Natural killer cell treated with Interleukin-12 subunit alpha and Interleukin-12 subunit beta and Interleukin-15 and Interleukin-18, amount 100 ng/mL, for 72 hours (primary cell): ENCODE measurements around the gene HMCN2. TPM values are rescaled to one million over a fixed set of nuclear protein-coding genes. Genes with fewer than 3 reads are reported as not detected.

Experiments
- ATAC-seq, 2 donors: fragments of 150-1000 bp; cut with Tn5 transposase in 1 of 2; sonication (Bioruptor Pico), chemical (Tn5 transposase) in 1 of 2; 2 replicates each; pipeline ENCODE4 v1.10.0; 2021
- DNase-seq: peaks from one replicate; pipeline ENCODE4 v3.0.0; 2022; ENCODE audit warnings: low spot score
- H3K27ac Mint-ChIP-seq, 2 donors: 1 replicate in 1 of 2; 2 replicates in 1 of 2; pipeline ENCODE4 v1.8.0; 2022; ENCODE audit warnings: mixed read lengths in 2 of 2, mild to moderate bottlenecking in 1 of 2, moderate library complexity in 1 of 2
- H3K27me3 Mint-ChIP-seq, 2 donors: 1 replicate in 1 of 2; 2 replicates in 1 of 2; pipeline ENCODE4 v1.8.0; 2022; ENCODE audit warnings: mixed read lengths in 2 of 2
- H3K36me3 Mint-ChIP-seq: one replicate; pipeline ENCODE4 v1.8.0; 2022; ENCODE audit warnings: mixed read lengths
- H3K4me1 Mint-ChIP-seq, 2 donors: 1 replicate in 1 of 2; 2 replicates in 1 of 2; pipeline ENCODE4 v1.8.0; 2022; ENCODE audit warnings: low read depth in 2 of 2, mixed read lengths in 2 of 2, mild to moderate bottlenecking in 1 of 2
- H3K4me3 Mint-ChIP-seq: one replicate; pipeline ENCODE4 v1.8.0; 2022; ENCODE audit warnings: mixed read lengths
- H3K9me3 Mint-ChIP-seq: 2 replicates; pipeline ENCODE4 v1.8.0; 2022; ENCODE audit warnings: mixed read lengths
- total RNA-seq, 2 donors: library from RNA; stranded (reverse); gene quantifications; one replicate each; pipeline ENCODE4 v1.2.3, GENCODE V29; 2022

The HMCN2 gene
- total RNA-seq, 2 donors from 2014 or later, result not detected

GRCh38 chr9:130352586-130353285, 87.2 kb downstream of the HMCN2 start:
- Mint-ChIP-seq H3K4me3 (no peak overlapping the region), H3K4me1 (no peaks in the 10 kb centered on the region), H3K27me3 (no peaks in the 10 kb centered on the region), H3K36me3 (no peaks in the 10 kb centered on the region), H3K27ac (no peak overlapping the region), H3K9me3 (no peaks in the 10 kb centered on the region)
- ATAC-seq (no peak), DNase-seq (no peak)

GRCh38 chr9:130354378-130354777, 88.8 kb downstream of the HMCN2 start:
- Mint-ChIP-seq H3K27ac (no peak overlapping the region), H3K9me3 (no peaks in the 10 kb centered on the region), H3K36me3 (no peaks in the 10 kb centered on the region), H3K27me3 (no peaks in the 10 kb centered on the region), H3K4me1 (peaks cover 0 to 2% of the 10 kb centered on the region in 2 donors), H3K4me3 (no peak overlapping the region)
- no peak for DNase-seq
- ATAC-seq, result no peak

- ATAC-seq (peak in 1 of 2 donors; percentile 14), DNase-seq (no peak)
- no peaks in the 10 kb centered on the region for H3K27me3 Mint-ChIP-seq
- no peaks in the 10 kb centered on the region for H3K9me3 Mint-ChIP-seq
- no peak overlapping the region for H3K27ac Mint-ChIP-seq
- H3K4me1 Mint-ChIP-seq, result peaks cover 0 to 2% of the 10 kb centered on the region in 2 donors
- H3K36me3 Mint-ChIP-seq, result no peaks in the 10 kb centered on the region
- H3K4me3 Mint-ChIP-seq, result no peak overlapping the region
These were observed 89.2 kb downstream of the HMCN2 start for GRCh38 chr9:130354806-130355205.

DNA sequence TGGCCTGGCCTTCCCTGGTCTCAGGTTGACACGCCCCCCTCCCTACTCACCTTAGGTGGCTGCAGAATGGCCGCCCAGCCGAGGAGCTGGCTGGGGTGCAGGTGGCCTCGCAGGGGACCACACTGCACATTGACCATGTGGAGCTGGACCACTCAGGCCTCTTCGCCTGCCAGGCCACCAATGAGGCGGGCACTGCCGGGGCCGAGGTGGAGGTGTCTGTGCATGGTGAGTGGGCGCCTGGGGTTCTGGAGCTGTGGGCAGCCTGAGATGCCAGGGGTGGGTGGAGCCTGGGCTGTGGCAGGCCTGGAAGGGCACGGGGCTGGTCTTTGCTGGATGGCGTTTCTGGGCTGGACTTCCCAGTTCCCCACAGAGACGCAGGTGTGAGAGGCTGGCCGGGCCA, 90.5 kb downstream of the HMCN2 start:
- no peak overlapping the region for H3K27ac Mint-ChIP-seq
- H3K4me1 Mint-ChIP-seq, result peaks cover 0 to 2% of the 10 kb centered on the region in 2 donors
- no peaks in the 10 kb centered on the region for H3K27me3 Mint-ChIP-seq
- no peaks in the 10 kb centered on the region for H3K36me3 Mint-ChIP-seq
- no peak overlapping the region for H3K4me3 Mint-ChIP-seq
- no peak for DNase-seq
- peak in 1 of 2 donors; percentile 12 for ATAC-seq
- H3K9me3 Mint-ChIP-seq, result no peaks in the 10 kb centered on the region

GRCh38 chr9:130356877-130357584, 91.5 kb downstream of the HMCN2 start:
- ATAC-seq (no peak), DNase-seq (no peak)
- Mint-ChIP-seq H3K9me3 (no peaks in the 10 kb centered on the region), H3K27me3 (no peaks in the 10 kb centered on the region), H3K36me3 (no peaks in the 10 kb centered on the region), H3K4me3 (no peak overlapping the region), H3K27ac (no peak overlapping the region), H3K4me1 (peaks cover 0 to 2% of the 10 kb centered on the region in 2 donors)

GRCh38 chr9:130358928-130359327, 93.4 kb downstream of the HMCN2 start:
- H3K9me3 Mint-ChIP-seq, result no peaks in the 10 kb centered on the region
- no peaks in the 10 kb centered on the region for H3K36me3 Mint-ChIP-seq

GRCh38 chr9:130359819-130360218, 94.3 kb downstream of the HMCN2 start:
- no peak overlapping the region for H3K4me3 Mint-ChIP-seq
- peaks cover 0 to 2% of the 10 kb centered on the region in 2 donors for H3K4me1 Mint-ChIP-seq
- no peak for ATAC-seq
- no peak overlapping the region for H3K27ac Mint-ChIP-seq
- DNase-seq, result no peak
- H3K36me3 Mint-ChIP-seq, result no peaks in the 10 kb centered on the region
- no peaks in the 10 kb centered on the region for H3K9me3 Mint-ChIP-seq
- H3K27me3 Mint-ChIP-seq, result no peaks in the 10 kb centered on the region

More at GRCh38 chr9:130358928-130359327, 93.4 kb downstream of the HMCN2 start:
- Mint-ChIP-seq H3K4me3 (no peak overlapping the region), H3K4me1 (peaks cover 0 to 2% of the 10 kb centered on the region in 2 donors), H3K27me3 (no peaks in the 10 kb centered on the region), H3K27ac (no peak overlapping the region)
- ATAC-seq (no peak), DNase-seq (no peak)

GRCh38 chr9:130360672-130361071, 95.1 kb downstream of the HMCN2 start:
- H3K27me3 Mint-ChIP-seq, result no peaks in the 10 kb centered on the region
- no peak overlapping the region for H3K27ac Mint-ChIP-seq
- DNase-seq (no peak), ATAC-seq (no peak)
- no peaks in the 10 kb centered on the region for H3K36me3 Mint-ChIP-seq
- H3K4me3 Mint-ChIP-seq, result no peak overlapping the region
- H3K9me3 Mint-ChIP-seq, result no peaks in the 10 kb centered on the region
- peaks cover 0 to 2% of the 10 kb centered on the region in 2 donors for H3K4me1 Mint-ChIP-seq

DNA sequence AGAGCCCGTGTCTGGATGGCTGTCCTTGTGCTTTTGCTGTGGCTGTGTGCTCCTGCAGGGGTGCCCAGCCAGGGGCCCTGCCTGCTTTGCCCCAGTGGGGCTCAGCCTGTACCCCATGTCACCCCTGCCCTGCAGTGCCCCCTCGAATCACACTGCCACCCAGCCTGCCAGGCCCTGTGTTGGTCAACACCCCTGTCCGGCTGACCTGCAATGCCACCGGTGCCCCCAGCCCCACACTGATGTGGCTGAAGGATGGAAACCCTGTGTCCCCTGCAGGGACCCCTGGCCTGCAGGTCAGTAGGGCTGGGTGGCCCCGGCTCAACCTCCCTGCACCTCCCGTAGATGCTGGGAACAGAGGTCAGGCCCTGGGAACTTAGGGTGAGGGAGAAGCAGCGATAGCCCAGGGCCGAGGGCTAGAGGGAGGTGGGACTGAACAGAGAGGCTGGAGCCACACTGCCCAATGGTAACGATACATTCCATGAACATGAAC, 96.4 kb downstream of the HMCN2 start:
- Mint-ChIP-seq H3K9me3 (no peaks in the 10 kb centered on the region), H3K4me1 (peaks cover 0 to 2% of the 10 kb centered on the region in 2 donors), H3K27ac (no peak overlapping the region), H3K36me3 (no peaks in the 10 kb centered on the region), H3K4me3 (no peak overlapping the region), H3K27me3 (peaks cover 0 to 3% of the 10 kb centered on the region in 2 donors)
- ATAC-seq, result peak in 1 of 2 donors; percentile 16
- DNase-seq, result no peak

GRCh38 chr9:130362691-130363090, 97.1 kb downstream of the HMCN2 start:
- H3K4me1 Mint-ChIP-seq, result peaks cover 0 to 2% of the 10 kb centered on the region in 2 donors
- no peak overlapping the region for H3K27ac Mint-ChIP-seq
- no peak for ATAC-seq
- no peaks in the 10 kb centered on the region for H3K9me3 Mint-ChIP-seq
- DNase-seq, result no peak
- peaks cover 0 to 6% of the 10 kb centered on the region in 2 donors for H3K27me3 Mint-ChIP-seq
- no peaks in the 10 kb centered on the region for H3K36me3 Mint-ChIP-seq
- H3K4me3 Mint-ChIP-seq, result no peak overlapping the region

GRCh38 chr9:130363755-130364404, 98.3 kb downstream of the HMCN2 start:
- ATAC-seq, result no peak
- Mint-ChIP-seq H3K27ac (no peak overlapping the region), H3K9me3 (no peaks in the 10 kb centered on the region), H3K4me1 (no peaks in the 10 kb centered on the region), H3K36me3 (no peaks in the 10 kb centered on the region), H3K27me3 (peaks cover 0 to 6% of the 10 kb centered on the region in 2 donors), H3K4me3 (no peak overlapping the region)
- DNase-seq, result no peak

- Mint-ChIP-seq H3K36me3 (no peaks in the 10 kb centered on the region), H3K27ac (no peak overlapping the region), H3K9me3 (no peaks in the 10 kb centered on the region)
These were observed 99.2 kb downstream of the HMCN2 start for GRCh38 chr9:130364619-130365322.

GRCh38 chr9:130365323-130365721, 99.8 kb downstream of the HMCN2 start:
- H3K4me3 Mint-ChIP-seq, result no peak overlapping the region
- peaks cover 0 to 6% of the 10 kb centered on the region in 2 donors for H3K27me3 Mint-ChIP-seq
- no peaks in the 10 kb centered on the region for H3K4me1 Mint-ChIP-seq
- DNase-seq, result no peak
- H3K36me3 Mint-ChIP-seq, result no peaks in the 10 kb centered on the region
- peak in 1 of 2 donors; percentile 21 for ATAC-seq
- no peak overlapping the region for H3K27ac Mint-ChIP-seq
- H3K9me3 Mint-ChIP-seq, result no peaks in the 10 kb centered on the region

More at GRCh38 chr9:130364619-130365322, 99.2 kb downstream of the HMCN2 start:
- DNase-seq, result no peak
- H3K27me3 Mint-ChIP-seq, result peaks cover 0 to 6% of the 10 kb centered on the region in 2 donors
- no peak overlapping the region for H3K4me3 Mint-ChIP-seq
- H3K4me1 Mint-ChIP-seq, result no peaks in the 10 kb centered on the region
- no peak for ATAC-seq
